AML-193 (cell line): Measurements from ENCODE around the gene NSMF.

Source experiments
- DNase-seq, 2 experiments: peaks; one replicate each; lab custom pipeline; 2025; lab: John Stamatoyannopoulos, UW

NSMF gene

GRCh38 chr9:137447722-137448601 is 11.2 kb downstream of the NSMF start:
- DNase-seq, result no peak

GRCh38 chr9:137446851-137447471 is 12.2 kb downstream of the NSMF start:
- DNase-seq, result no peak

- no peak for DNase-seq
Observed at GRCh38 chr9:137445930-137446431, 13.2 kb downstream of the NSMF start.

GRCh38 chr9:137445275-137445807 is 13.8 kb downstream of the NSMF start:
- DNase-seq, result peak; percentile 75 to 78

- no peak for DNase-seq
Observed at GRCh38 chr9:137444106-137444790, 14.9 kb downstream of the NSMF start.

- DNase-seq, result no peak
Observed at GRCh38 chr9:137441935-137442321, 17.2 kb downstream of the NSMF start.

- DNase-seq, result no peak
Observed at GRCh38 chr9:137441289-137441934, 17.7 kb downstream of the NSMF start, which contains the start of gene ENTPD8. Gene ENTPD8 (minus strand): TSS chr9:137441357. CDS start chr9:137438285, 3,072 bp downstream.

GRCh38 chr9:137439158-137439714 is 19.9 kb downstream of the NSMF start:
- no peak for DNase-seq

GRCh38 chr9:137438591-137439157 is 20.5 kb downstream of the NSMF start:
- DNase-seq, result no peak

GRCh38 chr9:137437691-137438590 is 21.2 kb downstream of the NSMF start:
- no peak for DNase-seq

GRCh38 chr9:137436761-137437600 is 22.2 kb downstream of the NSMF start:
- DNase-seq, result no peak

- no peak for DNase-seq
Observed at GRCh38 chr9:137435980-137436760, 23.0 kb downstream of the NSMF start.

GRCh38 chr9:137435381-137435891 is 23.7 kb downstream of the NSMF start:
- DNase-seq, result no peak

- no peak for DNase-seq
Observed at GRCh38 chr9:137434498-137435380, 24.4 kb downstream of the NSMF start.

GRCh38 chr9:137433916-137434431 is 25.2 kb downstream of the NSMF start:
- no peak for DNase-seq

- no peak for DNase-seq
Observed at GRCh38 chr9:137433349-137433915, 25.7 kb downstream of the NSMF start.
